IMR-90 (cell line): ENCODE results near the gene AP2B1.

Experiments
- CEBPB ChIP-seq: IDR thresholded peaks from 2 replicates; pipeline ENCODE4 v1.6.1; 2012; ENCODE audit warnings: low read depth, low read length, improper control_type of control experiment
- CHD1 ChIP-seq: IDR thresholded peaks from 2 replicates; pipeline ENCODE4 v1.6.1; 2012; ENCODE audit warnings: low read depth, low read length, improper control_type of control experiment
- CTCF ChIP-seq: conservative IDR thresholded peaks from 2 replicates; pipeline ENCODE4 v1.5.1; 2012; ENCODE audit warnings: mild to moderate bottlenecking, low read depth, low read length, improper control_type of control experiment
- FOS ChIP-seq: fragments of 150-350 bp; IDR thresholded peaks from 2 replicates; pipeline ENCODE4 v1.6.1; 2016; ENCODE audit warnings: low read depth, low read length
- MXI1 ChIP-seq: IDR thresholded peaks from 2 replicates; pipeline ENCODE4 v1.6.1; 2012; ENCODE audit warnings: low read depth, mild to moderate bottlenecking, low read length, moderate library complexity, borderline replicate concordance
- NFE2L2 ChIP-seq: fragments of 150-350 bp; IDR thresholded peaks from 2 replicates; pipeline ENCODE4 v1.6.1; 2016; ENCODE audit warnings: low read depth, mild to moderate bottlenecking, low read length
- POLR2A ChIP-seq: IDR thresholded peaks from 2 replicates; pipeline ENCODE4 v1.6.1; 2012; ENCODE audit warnings: mild to moderate bottlenecking, low read depth, low read length
- RFX5 ChIP-seq: IDR thresholded peaks from 2 replicates; pipeline ENCODE4 v1.8.0; 2012; ENCODE audit warnings: low read depth, mild to moderate bottlenecking, low read length, moderate library complexity
- SMC3 ChIP-seq: fragments of 150-350 bp; IDR thresholded peaks from 2 replicates; pipeline ENCODE4 v1.6.1; 2016; ENCODE audit warnings: low read depth, mild to moderate bottlenecking, antibody characterized with exemption, low read length, moderate library complexity

- no peak for TF ChIP-seq MXI1
- TF ChIP-seq CTCF, result no peak
- no peak for TF ChIP-seq POLR2A
- no peak for TF ChIP-seq FOS
- no peak for TF ChIP-seq SMC3
- no peak for TF ChIP-seq CEBPB
- TF ChIP-seq RFX5, result no peak
- TF ChIP-seq CHD1, result no peak
- TF ChIP-seq NFE2L2, result no peak
Observed at GRCh38 chr17:35543856-35544255, 43.3 kb upstream of the AP2B1 start.
